GM10847 (cell line): ENCODE data around the gene GRAMD1B.

Experiments used
- POLR2A ChIP-seq: IDR thresholded peaks from 2 replicates; pipeline ENCODE4 v1.6.1; 2011; ENCODE audit not compliant: insufficient read length; ENCODE audit errors: extremely low read depth

The GRAMD1B gene

GRCh38 chr11:123505546-123506299 is 75.7 kb downstream of the GRAMD1B start:
- no peak for TF ChIP-seq POLR2A

DNA sequence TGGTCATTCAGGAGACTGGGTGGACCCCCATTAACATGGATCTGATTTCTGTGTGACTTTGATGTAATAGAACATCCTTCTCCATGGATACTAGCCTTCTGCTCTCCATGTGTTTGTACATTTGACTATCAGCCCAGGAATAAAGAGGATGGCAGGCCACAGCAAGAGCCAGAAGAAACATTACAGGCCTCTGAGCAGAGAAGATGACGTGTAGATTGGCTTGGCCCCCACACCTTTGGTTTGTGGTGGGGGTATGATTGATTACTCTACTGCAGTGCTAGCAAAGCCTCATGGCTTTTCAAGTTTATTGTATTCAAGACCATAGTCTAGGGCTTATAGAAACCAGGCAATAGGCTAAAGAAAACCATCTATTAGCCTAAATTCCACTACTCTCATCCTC is 77.0 kb downstream of the GRAMD1B start:
- TF ChIP-seq POLR2A, result no peak

DNA sequence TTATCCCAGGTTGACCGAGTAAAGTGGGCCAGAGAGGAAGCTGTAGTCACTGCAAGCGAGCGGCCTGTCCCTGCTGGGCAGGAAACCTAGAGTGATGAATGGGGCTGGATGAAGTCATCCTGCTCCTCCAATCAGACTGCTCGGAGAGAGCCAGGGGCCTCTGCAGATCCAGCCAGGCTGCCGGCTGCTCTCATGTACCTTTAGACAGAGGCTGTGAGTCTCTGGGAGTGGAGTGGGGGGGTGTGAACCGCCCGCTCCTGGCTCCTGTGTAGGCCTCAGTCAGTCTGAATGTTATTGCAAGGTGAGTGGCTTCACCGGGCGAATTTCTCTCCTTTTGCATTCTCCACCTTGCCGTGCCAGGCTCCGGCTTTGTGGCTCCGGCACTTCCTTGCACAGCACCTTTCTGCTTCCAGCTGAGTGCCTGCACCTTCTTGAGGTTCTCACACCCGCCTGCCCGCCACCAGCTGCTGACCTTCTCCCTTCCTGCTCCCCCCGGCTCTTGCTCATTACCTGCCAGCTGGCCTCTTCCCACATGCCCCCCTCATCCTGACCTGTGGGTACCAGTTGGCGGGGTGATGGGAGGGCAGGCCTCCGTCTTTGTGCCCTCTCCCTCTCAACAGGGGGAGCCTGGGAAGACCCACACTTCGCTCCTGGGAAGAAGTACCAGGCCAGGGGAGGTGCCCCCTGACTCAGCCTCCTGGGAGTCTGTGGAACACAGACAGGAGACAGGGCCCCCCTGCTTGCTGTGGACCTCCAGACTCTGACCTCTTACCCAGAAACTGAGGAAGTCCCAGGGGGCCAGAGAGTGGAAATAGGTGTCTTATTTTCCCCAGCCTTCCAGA is 79.9 kb downstream of the GRAMD1B start:
- no peak for TF ChIP-seq POLR2A

DNA sequence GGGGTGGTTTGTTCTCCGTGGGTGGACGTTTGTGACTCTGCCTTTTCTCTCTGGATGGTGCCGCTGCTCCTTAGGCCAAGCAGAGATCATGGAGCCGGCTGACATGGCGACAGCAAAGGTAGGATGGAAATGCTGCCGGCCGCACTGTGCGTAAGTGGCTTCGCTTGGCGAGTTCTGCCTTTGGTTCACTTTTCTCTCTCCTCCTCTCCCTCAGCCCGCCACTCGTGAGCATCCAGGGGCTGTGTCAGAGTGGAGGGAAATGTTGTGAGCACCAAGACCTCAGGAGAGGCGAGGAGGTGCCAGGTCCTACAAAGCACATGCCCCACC is 80.5 kb downstream of the GRAMD1B start:
- TF ChIP-seq POLR2A, result no peak

DNA sequence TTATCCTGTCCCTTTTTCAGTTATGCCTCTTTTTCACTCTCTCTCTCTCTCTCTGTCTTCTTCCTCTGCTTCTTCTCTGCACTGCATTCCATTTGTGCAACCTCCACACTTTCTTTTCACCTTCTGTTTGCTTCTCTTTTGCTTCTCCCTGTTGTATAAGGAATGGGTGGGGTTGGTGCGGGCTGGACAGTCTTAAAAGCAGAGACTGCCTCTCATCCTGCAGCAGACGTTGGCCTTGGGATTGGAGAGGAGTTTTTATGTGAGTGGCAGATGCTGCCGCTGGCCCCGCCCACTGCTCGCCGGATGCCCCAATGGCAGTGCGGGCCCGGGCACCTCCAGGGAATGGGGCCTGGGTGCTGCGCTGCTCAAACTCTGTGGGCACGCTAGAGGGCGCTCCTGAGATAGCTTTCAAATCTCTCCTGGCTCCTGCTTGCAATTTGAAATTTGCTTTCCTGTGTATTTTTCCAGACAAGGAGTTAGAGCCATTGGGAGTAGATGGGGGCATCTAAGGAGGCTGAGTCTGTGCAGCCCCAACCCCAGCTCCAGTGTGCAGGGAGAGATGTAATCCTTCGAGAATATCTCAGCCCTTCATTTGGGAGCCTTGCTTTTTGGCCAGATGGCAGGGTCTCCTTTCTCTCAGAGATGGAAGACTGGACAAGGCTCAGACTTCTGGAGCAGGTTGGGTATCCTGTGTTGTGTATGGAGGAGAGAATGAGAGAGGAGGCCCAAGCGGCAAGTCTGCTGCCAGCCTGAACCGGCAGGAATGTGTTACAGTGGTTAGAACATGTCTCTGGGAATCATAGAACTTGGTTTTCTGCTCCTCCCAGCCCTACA is 81.2 kb downstream of the GRAMD1B start:
- no peak for TF ChIP-seq POLR2A

GRCh38 chr11:123516238-123516637 is 86.2 kb downstream of the GRAMD1B start:
- no peak for TF ChIP-seq POLR2A

GRCh38 chr11:123517559-123518364 is 87.7 kb downstream of the GRAMD1B start:
- no peak for TF ChIP-seq POLR2A

DNA sequence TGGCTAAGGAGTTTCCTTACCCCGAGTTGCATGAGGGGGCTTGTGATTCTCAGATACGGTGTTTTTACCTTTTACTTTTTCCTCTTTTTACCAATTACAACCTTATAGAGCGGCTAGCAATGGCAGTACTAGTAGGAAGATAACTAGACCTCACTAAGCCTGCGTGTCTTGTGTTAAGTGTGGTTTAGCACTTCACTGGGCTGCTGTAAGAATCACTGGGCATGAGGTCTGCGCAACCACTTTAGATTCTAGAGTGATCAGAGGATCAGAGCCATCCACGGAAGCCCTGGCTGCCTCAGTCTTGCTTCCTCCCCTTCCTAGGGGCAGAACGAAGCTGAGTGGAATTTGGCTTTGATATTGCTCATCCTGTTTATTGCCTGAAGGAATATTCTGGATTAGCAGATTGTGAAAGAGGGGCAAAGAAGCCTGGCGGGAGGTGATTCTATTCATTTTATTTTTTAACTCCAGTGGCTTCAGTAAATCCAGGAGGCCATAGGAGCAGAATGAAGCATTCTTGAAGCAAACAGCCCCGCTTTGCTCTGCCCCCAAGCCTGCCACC is 88.5 kb downstream of the GRAMD1B start:
- no peak for TF ChIP-seq POLR2A

GRCh38 chr11:123519055-123519796 is 89.2 kb downstream of the GRAMD1B start:
- no peak for TF ChIP-seq POLR2A

DNA sequence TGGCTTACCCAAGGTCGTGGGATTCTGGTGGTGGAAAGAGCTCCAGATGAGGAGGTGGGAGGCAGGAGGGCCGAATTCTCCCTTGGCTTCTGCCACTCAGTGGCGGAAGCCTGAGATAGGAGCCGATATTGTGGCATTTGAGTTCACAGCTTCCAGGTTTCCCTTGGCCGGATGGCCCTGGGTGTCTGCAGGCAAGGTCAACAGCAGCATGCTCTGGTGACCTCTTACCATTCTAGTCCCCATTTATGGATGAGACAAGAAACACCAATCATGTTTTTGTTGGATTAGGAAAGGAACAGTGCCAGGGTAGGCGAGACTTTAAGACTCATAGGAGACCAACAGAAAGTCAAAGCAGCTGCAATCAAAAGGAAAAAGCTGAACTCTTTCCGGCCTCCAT is 89.7 kb downstream of the GRAMD1B start:
- TF ChIP-seq POLR2A, result no peak

- no peak for TF ChIP-seq POLR2A
These were observed 90.9 kb downstream of the GRAMD1B start for GRCh38 chr11:123521001-123521400.

DNA sequence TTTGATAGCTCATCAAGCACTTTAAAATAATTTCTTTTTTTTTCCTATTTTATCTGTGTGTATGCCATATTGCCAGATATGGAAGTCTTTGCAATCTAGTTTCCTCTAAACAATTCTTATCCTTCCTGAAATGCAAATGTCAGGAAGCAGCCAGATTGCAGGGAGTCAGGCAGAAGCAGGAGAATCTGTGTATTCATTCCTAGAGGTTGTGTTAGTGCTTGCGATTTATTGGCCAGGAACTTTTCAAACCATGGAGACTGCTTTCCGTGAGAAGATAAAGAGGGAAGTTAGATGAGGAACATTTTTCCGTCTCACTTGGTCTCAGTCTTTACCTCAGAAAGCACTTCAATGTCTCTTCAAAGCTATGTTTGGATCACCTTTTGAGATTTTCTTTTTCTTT is 91.9 kb downstream of the GRAMD1B start:
- no peak for TF ChIP-seq POLR2A

- no peak for TF ChIP-seq POLR2A
These were observed 93.5 kb downstream of the GRAMD1B start for GRCh38 chr11:123523539-123523938.

DNA sequence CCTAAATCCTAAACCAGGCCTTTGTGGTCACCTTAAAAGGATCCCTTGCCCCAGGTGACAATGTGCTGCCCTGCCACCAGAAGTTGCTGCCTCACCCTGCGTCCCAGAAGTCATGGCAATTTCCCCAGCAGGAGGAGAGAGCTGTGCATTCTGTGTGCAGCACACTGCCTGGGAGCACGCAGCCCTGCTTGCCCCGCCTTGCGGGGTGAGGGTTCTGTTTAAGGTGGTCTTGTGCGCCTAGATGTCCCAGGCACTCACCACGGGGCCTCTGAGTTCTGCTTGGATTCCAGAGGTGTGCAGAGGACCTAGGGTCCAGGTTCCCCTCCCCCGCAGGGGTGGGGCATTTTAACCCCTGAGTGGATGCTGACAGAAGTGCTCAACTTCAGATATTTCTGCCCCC is 95.0 kb downstream of the GRAMD1B start:
- TF ChIP-seq POLR2A, result no peak
